Measurements from ENCODE around the gene COX4I2.

GRCh38 chr20:31677553-31678260, 40.0 kb downstream of the COX4I2 start:
- TF ChIP-seq CTCF (IDR thresholded peaks at IDR 0.05; ENCODE audit: control extremely low read depth in 1 of 3, insufficient read depth in 1 of 3, low read depth in 1 of 3, low read length in 3 of 3) (no peak), EZH2 (IDR thresholded peaks at IDR 0.05; ENCODE audit: low read depth, low read length, severe bottlenecking) (no peak), ASH2L (IDR thresholded peaks at IDR 0.05; ENCODE audit: low read length) (no peak), JUND (IDR thresholded peaks at IDR 0.05; ENCODE audit: low read length) (no peak), CEBPB (IDR thresholded peaks at IDR 0.05; ENCODE audit: low read depth, low read length) (no peak), ZNF274 (IDR thresholded peaks at IDR 0.05; ENCODE audit: borderline replicate concordance, extremely low read depth, low read length) (no peak), SP4 (IDR thresholded peaks at IDR 0.05; ENCODE audit: low read length) (no peak), ATF2 (IDR thresholded peaks at IDR 0.05; ENCODE audit: low read length) (no peak)

Data from H1 (cell line).